NCI-H1436 (cell line): ENCODE measurements around the gene PTCH2.
A peak's percentile ranks its signal among the peaks of the same experiment; 100 is the strongest.
"Not testable (repeated sequence)": the region's sequence is repeated elsewhere in the genome, so short reads cannot be mapped to it uniquely, and the experiment has no call there.

Experiments used
- DNase-seq: peaks from one replicate; lab custom pipeline; 2025; lab: John Stamatoyannopoulos, UW

The PTCH2 gene

DNA sequence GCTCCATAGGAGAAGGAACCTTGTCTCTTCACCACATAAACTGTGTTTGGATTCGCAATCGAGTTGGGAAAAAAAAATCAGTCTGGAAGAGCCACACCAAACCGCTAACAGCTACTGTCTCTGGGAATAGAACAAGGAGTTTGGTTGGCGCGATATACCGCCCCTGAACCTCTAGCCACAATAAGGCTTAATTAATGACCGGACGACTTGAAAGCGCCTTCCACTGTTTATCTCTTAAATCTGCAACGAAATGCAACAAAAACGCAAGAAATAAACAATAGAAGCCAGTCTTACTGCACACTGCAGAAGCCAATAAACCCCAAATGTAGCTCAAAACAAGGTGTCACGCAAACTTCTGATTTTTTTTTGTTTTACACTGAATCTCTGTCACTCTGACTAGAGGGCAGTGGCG, 23.9 kb downstream of the PTCH2 start:
- DNase-seq, result no peak

DNA sequence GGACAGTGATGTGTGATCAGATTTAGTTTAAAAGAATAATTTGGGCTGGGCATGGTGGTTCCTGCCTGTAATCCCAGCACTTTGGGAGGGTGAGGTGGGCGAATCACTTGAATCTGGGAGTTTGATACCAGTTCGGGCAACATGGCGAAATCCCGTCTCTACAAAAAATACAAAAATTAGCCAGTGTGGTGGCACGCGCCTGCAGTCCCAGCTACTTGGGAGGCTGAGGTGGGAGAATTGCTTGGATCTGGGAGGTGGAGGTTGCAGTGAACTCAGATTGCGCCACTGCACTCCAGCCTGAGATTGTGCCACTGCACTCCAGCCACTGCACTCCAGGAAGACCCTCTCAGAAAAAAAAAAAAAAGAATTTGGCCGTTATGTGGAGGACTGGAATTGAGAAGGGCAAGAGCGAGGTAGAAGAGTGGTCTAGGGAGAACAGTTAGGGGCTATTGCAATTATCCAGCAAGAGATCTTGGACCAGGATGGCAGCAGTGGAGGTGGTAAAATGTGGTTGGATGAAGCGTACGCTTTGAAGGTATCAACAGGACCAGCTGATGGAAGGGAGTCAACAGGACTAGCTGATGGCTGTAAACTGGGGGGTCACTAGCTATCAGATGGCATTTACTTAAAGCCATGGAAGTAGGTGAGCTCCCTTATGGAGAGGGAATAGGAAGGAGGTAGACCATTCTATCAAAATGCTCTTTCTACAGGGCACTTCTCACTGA, 25.1 kb downstream of the PTCH2 start:
- DNase-seq, result no peak

DNA sequence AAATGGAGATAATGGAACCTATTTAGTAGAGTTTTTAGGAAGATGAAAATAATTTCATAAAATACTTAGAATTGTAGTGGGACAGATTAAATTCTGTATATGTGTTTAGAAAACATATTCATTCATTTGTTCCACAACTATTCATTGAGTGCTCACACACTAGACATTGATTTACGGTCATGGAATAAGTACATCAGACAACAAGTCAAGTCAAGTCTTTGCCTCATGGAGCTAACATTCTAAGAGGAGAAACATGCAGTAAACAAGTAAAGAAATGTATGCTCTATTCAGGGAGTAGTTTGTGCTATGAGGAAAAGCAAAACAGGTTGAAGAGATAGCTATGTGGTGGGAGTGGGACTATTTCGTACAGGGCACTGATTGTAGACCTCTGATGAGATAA, 25.7 kb downstream of the PTCH2 start:
- no peak for DNase-seq

DNA sequence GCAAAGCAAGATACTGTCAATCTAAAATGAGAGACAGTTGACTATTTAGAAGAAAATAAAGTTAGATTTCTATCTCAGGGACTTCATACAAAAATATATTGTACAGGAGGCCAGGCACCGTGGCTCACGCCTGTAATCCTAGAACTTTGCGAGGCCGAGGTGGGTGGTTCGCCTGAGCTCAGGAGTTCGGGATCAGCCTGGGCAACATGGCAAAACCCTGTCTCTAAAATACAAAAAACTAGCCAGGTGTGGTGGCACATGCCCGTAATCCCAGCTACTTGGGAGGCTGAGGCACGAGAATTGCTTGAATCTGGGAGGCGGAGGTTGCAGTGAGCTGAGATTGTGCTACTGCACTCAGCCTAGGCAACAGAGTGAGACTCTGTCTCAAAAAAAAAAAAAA, 27.1 kb downstream of the PTCH2 start:
- not testable (repeated sequence) for DNase-seq

DNA sequence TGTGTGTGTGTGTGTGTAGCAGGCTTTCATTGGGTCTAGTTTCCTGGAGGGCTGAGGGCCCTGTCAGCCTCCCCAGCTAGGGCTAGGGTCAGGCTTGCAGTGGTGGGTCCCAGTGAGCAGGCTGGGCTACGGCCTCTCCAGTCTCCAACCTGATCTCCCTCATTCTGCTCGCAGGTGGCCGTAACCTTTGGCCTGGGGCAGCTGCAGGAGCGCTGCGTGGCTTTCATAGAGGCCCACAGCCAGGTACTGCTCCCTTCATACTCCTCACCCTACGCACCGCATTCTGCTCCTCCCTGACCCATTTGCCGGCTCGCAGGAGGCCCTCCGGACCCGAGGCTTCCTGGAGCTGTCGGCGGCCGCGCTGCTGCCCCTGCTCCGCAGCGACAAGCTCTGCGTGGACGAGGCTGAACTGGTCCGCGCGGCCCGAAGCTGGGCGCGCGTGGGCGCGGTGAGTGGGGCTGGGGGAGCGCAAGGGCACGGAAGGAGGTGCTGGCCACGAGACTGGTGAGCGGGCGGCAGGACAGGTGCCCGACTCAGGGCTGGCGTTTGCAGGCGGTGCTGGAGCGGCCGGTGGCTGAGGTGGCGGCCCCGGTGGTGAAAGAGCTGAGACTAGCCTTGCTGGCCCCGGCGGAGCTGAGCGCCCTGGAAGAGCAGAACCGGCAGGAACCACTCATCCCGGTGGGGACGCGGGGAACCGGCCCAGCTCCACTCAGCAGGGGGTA, 30.1 kb downstream of the PTCH2 start:
- DNase-seq, result no peak

DNA sequence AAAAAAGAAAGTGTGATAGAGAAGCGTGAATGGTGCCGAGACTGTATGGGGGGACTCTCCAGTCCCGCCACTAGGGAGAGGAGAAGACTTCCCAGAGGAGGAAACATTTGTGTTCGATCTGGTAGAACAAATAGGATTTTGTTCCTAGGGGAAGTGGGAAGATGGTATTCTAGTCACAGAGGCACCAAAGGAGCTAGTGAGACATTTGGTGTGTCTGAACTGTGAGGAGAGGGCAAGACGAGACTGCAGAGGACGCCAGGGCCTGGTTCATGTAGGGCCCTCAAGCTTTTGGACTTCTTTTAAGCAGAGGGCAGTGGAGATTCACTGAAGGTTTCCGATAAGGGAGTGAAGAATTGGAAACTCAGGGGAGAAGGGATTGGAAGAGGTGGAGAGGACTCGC, 31.8 kb downstream of the PTCH2 start:
- no peak for DNase-seq

DNA sequence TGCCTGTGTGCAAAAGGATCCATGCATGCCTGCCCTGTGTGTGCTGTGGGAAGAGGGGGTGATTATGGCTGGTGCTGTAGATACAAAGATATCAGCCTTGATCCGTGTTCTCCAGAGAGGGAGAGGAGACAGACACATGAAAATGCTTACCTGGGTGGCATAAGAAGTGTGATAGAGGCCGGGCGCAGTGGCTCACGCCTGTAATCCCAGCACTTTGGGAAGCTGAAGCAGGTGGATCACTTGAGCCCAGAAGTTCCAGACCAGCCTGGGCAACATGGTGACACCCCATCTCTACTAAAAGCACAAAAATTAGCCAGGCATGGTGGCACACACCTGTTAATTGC, 32.3 kb downstream of the PTCH2 start:
- not testable (repeated sequence) for DNase-seq

DNA sequence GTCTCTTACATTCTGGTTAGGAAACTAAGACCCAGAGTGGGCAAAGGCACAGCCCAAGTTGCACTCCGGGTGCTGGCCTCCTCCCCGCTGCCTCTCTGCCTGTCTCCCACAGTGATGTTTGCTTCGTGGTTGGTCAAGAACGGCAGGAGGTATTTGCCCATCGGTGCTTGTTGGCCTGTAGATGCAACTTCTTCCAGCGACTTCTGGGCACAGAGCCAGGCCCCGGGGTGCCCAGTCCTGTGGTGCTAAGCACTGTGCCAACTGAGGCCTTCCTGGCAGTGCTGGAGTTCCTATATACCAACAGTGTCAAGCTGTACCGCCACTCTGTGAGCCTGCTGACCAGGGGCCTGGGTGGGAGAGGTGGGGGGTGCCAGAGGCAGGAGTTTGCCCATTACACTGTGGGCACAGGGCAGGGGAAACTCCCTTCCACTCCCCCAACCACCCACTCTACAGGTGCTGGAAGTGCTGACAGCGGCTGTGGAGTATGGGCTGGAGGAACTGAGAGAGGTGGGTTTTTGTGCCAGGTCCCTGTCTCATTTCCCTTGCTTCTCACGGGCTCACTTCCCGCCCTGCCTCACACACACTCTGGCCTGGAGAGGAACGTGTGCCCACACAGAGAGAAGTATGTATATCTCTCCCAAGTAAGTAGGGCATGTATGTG, 32.8 kb downstream of the PTCH2 start:
- DNase-seq, result no peak

DNA sequence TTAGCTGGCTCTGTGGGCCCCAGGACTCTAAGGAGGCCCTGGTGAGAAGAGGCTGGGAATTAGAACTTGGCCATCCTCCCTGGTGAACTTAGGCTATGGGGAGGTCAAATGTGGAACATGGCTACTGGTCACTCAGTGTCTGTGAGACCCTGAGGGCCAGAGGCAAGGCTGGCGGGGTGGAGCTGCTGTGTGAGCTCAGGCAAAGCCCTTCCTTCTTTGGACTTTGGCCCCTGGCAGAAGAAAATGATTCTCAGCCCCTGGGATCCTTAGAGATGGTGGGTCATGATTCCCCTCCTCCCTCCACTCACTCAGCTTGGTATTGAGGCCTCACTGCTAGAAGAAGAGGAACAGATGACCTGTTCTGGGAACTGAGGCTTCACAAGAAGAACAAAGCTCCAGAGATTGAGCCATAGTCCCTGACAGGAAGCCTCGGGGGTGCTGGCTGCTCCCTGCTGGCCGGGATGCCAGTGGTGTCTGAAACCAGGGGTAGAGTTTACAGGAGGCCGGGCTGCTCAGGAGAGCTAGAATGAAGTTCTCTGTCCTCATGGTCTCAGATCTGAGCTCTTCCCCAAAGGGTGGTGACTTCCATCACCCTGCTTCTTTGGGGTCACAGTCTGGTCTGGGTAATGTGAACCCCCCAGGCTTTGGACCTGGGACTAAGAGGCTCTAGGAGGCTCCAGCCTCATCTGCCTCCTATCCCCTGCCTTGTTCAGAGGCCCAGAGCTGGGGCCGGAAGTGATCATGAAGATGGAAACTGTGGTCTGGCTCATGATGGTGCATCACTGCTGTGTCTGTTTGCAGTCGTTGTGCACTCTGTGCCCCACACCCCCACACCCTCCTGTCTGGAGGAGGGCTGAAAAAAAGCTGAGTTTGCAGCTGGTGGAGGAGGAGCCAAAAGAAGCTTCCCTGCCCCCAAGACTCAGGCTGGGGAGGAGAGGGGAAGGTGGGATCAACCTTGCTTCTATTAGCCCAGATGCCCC, 33.8 kb downstream of the PTCH2 start:
- no peak for DNase-seq

DNA sequence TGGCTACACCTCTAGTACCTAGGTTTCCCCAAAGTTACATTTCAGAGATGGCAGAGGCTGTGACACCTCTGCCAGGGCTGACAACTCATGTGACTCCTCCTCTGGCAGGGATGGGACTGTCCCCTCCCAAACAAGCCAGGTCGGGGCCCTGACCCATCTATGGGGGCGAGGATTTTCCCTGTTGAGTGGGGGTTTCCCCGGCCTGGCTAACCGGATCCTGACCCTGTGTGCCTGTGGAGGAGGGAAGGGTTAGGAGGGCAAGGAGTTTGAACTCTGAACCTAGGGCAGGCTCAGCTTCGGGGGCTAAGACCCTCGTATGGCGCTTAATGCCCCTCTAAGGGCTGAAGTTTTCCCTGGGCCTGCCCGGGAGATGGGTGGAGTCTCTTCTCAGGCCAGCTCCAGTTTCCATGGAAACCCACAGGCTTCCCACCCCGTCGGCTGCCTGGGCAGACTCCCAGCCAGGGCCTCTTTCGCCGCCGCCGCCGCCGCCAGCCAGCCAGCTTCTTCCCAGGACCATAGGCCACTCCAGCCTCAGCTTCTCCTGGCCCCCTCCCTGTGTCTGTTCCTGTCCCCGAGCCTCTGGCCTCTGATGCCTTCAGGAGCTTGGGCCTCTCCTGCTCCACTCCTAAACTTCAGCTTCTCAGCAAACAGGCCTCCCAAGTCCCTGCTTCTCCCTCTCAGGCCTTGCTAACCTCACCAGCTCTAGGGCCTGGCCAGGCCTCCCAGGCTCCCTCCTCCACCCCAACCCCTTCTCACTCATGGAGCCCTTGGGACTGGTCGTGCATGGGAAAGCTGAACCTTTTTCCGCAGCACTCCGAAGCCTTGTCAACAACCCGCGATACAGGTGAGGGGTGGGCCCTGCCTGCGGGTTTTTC, 34.8 kb downstream of the PTCH2 start, which contains the start of gene BTBD19:
Gene BTBD19, plus strand, starts transcription at position 461 of the 875 bp plus-strand sequence. Its CDS starts 298 bp downstream, at position 759.
- no peak for DNase-seq

DNA sequence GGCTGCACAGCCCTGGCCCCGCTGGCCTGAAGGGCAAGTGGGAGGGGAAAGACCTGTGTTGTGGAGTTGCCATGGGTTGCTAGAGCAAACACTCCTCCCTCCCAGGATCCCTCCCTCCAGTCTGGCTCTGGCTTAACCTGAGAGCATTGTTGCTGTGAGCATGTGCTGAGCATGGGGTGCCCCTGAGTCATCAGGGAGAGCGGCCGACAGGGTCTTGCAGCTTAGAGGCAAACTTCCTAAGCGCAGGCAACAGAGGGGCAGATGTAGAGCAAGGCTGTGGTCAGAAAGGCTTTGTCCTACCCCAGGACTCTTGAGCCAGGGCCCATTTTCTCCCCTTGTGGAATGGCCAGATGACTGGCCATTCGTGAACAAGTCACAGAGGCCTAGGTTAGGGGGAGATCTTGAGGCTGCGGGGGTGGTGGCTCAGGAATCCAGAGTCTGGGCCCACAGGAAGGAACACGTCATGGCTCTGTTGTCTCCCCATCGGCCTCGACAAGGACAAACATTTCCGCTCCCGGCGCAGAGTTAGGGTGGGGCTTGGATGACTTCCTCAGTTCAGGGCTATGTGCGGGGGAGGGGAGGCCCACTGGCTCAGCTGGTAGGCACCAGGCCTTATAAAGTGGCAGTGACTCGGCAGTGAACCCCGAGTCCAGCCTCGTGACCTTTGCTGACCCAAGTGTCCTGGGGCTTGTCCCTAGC, 35.5 kb downstream of the PTCH2 start:
- peak; percentile 26 for DNase-seq

DNA sequence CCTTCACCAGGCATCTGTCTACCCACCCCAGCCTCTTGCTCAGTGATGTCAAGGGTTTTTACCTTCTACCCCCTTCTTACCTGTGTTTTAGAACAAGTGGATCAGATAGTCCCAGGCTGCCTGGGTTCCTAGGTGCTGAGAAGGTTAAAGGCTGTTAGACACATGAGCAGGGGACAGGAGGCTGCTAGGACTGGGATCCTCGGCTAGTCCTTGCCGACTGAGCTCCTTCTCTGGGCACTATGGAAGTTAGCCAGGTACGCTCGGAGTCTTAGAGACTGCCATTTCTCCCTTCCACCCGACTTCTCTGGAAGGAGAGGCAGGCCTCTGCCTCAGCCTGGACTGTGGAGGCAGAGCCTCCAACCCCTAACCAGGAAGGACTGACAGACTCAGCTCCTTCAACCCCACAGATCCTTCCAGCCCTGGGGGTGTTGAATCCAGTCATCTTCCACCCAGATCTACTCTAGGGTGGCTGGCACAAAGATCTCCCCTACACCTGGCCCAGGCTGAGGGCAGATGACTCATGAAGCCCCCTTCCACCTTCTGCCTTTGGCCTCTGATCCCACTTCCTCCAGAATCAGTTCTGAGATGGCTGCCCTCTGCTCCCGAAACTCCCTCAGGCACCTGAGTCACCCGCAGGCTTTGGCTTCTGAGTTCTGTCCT, 36.2 kb downstream of the PTCH2 start, which contains the start of gene DYNLT4:
Gene DYNLT4, minus strand, starts transcription at position 648 of the 660 bp plus-strand sequence. CDS start 683 bp downstream, outside the sequence.
- no peak for DNase-seq

DNA sequence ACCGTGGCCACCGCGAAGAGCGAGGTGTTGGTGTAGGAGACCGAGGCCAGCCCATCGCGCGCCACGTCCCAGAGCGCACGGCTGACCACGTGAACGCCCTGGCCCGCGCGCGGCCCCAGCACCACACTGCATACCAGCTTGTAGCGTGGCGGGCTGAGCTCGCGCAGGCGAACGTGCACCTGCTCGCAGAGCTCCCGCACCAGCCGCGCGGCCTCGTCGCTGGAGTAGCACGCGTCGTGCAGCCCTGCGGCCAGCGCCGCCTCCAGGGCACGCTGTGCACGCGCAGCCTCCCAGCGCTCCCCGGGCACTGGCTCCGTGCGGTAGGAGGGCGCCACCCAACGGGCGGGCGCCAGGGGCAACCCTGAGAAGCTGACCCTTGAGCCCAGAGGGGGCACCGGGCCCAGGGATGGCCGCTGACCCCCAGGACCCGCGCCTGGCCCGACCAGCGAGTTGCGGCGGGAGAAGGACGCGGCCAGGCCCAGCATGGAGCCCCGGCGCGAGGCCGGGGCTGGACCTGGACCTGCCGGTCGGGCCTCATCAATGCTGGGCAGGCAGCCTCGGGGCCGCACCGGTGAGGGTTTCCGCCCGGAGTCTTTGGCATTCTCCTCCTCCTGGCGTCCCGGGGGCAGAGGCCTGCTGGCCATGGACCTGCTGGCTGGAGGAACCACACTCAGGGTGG, 36.9 kb downstream of the PTCH2 start:
- DNase-seq, result no peak

DNA sequence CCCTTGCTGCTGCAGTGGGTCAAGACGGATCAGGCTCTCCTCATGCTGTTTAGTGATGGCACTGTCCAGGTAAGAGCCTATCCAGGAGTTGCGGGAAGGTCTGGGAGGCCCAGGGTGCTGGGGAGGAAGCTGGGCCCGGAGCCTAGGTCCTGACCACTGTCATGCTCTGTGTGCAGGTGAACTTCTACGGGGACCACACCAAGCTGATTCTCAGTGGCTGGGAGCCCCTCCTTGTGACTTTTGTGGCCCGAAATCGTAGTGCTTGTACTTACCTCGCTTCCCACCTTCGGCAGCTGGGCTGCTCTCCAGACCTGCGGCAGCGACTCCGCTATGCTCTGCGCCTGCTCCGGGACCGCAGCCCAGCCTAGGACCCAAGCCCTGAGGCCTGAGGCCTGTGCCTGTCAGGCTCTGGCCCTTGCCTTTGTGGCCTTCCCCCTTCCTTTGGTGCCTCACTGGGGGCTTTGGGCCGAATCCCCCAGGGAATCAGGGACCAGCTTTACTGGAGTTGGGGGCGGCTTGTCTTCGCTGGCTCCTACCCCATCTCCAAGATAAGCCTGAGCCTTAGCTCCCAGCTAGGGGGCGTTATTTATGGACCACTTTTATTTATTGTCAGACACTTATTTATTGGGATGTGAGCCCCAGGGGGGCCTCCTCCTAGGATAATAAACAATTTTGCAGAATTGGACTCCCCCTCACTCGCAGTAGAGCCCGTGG, 37.6 kb downstream of the PTCH2 start:
- DNase-seq, result no peak

DNA sequence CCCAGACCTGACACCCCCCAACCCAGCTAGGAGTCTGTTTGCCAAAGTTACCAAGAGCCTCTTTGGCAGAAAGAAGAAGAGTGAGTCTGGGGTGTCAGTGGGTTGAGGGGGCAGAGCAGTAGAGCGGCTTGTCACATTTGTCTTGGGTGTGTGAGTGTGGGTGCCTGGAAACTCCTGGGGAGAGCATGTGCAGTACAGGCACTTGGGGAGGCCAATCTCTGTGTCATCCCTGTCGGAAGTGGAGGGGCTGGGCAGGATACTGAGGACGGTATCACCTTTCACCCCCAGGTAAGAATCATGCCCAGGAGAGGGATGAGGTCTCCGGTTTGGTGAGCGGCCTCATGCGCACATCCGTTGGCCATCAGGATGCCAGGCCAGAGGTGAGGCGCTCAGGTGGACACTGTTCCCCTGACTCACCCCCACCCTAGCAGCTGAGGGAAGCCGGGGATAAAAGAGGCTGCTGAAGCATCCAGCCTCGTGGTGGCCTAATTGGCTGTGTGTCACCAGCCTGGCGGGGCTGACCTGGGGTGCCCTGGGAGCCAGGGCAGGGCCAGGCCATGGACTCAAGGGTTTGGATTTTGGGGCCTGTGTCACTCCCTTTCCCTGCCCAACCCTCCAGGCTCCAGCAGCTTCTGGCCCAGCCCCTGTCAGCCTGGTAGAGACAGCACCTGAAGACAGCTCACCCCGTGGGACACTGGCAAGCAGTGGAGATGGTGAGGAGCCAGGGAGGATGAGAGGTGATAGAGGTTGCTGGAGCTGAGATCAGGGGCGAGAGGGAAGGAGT, 39.5 kb downstream of the PTCH2 start:
- DNase-seq, result no peak

DNA sequence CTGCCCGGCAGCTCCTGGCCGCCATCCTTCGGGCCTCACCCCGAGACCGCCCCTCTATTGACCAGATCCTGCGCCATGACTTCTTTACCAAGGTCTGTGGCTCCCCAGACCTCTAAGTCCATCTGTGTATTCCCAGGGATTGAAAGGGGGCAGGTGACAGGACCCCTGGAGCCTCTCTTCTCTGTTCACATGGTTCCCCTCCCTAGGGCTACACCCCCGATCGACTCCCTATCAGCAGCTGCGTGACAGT, 40.1 kb downstream of the PTCH2 start:
- DNase-seq, result no peak

DNA sequence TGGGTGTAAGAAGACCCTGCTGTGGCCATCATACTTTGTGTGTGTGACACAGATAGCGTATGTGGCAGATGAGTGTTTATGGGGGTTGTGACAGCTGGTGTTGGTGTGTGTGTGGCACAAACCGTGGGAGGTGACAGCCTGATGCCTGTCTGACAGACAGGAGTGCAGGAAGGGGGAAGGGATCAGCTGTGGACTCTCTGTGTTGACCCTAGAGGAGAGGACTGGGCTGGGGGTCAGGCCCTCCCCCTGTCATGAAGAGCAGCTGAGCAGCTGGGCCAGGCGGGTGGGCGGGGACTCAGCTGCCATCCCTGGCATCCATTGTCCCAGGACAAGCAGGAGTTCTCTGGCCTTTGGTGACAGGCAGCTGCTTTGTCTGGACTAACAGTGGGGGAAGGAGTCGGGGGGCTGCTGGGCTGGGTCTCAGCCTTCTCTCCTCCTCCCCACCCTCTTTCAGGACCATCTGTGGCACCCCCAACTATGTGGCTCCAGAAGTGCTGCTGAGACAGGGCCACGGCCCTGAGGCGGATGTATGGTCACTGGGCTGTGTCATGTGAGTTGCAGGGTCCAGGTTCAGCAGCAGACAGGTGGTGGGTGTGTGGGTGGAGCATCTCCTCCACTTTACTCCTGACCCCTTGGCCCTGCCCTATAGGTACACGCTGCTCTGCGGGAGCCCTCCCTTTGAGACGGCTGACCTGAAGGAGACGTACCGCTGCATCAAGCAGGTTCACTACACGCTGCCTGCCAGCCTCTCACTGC, 40.6 kb downstream of the PTCH2 start:
- no peak for DNase-seq
